HG02610 (cell line): ENCODE results near the gene TMED6.
"Not testable (repeated sequence)": the region's sequence is repeated elsewhere in the genome, so short reads cannot be mapped to it uniquely, and the experiment has no call there.

Experiments
- ATAC-seq: cut with Tn5 transposase; IDR thresholded peaks from one replicate; pipeline ENCODE4 v1.9.1; 2021; ENCODE audit warnings: mild to moderate bottlenecking, moderate library complexity; ENCODE audit not compliant: unreplicated experiment

TMED6 gene

DNA sequence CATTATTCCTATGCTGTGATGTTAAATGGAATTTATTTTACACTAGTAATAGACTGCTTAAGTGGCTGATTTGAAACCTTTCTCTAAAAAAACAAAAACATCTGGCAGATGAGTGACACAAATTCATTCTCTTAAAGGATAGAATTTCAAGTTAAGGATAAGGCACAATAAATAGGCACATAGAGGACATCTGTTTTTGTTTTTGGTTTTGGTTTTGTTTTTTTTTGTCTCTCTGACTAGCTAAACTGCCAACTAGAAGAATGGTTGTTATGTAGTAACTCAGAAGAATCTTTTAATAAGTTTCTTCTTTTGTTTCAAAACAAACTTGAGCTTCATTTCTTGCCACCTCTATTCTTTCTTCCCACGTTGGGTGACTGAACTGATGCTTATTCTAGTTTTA lies 45.6 kb downstream of the TMED6 start:
- ATAC-seq, result no peak

DNA sequence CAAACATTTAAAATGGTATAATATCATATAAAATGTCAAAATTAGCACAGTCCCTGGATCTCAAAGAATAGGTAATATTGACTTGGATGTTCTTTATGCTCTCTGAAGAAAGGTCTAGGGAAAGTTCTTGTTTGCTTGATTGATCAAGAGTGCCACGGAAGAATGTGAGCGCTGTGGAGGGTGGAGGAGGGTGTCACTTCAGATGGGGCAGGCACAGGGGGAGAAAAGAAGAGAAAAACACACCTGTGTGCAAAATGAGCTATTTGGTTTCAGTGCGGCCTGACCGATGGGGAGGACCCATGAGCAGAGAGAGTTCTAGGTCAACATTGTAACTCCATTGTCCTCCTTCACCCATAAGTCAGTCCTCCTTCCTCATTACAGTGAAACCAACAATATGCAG lies 49.3 kb downstream of the TMED6 start:
- no peak for ATAC-seq

DNA sequence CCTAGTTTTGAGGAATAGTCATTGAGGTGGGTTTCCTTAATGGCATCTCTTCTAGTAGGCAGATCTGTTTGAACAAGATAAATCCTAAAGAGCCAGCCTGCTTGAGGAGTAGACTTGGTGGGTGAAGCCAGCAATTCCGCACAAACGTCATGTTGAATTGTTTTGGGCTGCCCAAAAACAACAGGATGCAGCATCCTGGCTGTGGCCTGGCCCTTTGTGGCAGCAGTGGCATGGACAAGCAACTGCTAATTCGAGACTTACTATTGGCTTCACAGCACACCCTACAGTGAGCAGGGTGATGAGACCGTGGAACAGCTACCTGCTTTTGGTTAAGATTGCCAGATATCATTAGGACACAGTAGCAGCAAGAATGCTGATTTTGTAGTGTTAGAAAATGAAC lies 49.7 kb downstream of the TMED6 start:
- ATAC-seq, result no peak

DNA sequence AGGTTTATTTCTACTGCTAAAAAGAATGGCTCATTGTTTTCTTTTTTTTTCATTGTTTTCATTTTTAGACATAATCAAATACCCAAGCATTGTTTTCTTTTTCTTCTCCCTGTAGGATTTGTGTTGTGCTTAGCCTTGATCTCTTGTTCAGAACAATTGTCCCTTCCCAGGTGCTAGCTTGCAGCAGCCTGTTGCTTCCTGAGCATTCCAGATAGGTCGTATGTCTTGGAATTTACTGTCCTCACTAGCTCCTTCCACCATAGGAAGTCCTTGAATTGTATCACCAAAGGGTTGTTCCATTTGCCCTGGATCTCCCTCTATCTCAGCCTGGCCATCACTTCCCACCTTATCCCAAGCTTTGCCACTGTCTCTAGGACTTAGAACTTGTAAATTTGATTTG lies 50.4 kb downstream of the TMED6 start:
- ATAC-seq, result no peak

DNA sequence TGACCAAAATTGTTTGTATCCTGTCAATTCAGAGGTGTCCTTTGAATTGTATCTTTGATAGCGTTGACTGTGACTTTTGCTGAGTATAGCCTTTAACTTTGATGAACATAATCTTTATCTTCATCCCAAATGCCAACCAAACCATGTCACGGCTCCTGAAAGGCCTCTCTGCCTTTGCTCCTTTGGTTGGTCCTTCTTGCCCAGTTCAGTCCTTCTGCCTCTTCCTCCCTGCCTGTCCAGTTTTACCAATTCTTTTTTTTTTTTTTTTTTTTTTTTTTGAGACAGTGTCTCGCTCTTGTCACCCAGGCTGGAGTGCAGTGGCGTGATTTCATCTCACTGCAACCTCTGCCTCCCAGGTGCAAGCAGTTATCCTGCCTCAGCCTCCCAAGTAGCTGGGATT lies 53.3 kb downstream of the TMED6 start:
- no peak for ATAC-seq

DNA sequence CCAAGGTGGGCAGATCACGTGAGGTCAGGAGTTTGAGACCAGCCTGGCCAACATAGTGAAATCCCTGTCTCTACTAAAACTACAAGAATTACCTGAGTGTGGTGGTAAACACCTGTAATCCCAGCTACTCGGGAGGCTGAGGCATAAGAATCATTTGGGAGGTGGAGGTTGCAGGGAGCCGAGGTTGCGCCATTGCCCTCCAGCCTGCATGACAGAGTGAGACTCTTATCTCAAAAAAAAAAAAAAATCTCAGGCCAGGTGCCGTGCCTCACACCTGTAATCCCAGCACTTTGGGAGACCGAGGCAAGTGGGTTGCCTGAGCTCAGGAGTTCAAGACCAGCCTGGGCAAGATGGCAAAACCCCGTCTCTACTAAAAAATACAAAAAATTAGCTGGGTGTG lies 54.8 kb downstream of the TMED6 start:
- ATAC-seq, result not testable (repeated sequence)

DNA sequence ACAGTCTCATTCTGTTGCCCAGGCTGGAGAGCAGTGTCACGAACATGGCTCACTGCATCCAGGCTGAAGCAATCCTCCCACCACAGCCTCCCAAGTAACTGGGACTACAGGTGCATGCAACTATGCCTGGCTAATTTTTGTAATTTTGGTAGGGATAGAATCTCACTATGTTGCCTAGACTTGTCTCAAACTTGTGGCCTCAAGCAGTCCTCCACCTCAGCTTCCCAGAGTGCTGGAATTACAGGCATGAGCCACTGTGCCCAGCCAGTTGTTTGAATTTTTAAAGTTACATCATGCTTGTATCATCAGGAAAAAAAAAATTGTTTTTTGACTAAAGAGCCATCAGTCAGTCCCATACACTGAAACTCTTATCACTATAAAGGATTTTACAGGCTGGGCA lies 57.5 kb downstream of the TMED6 start:
- ATAC-seq, result no peak

DNA sequence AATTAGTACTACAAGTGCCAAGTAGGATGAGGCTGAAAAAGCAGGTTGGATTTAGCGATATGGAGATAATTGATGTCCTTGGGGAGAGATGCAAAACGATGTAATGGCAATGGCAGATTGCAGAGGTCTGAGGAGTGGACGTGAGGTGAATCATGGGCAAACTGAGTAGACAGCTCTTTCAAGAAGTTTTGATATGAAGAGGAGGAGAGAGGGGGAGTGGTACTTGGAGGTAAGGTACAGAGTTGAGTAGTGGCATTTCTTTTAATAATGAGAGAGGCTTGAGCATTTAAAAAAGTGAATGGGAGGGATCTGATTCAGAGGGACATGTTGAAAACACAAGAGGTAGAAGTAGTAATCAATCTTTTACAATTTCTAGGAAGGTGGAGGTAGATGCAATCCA lies 58.2 kb downstream of the TMED6 start:
- no peak for ATAC-seq
